DMS 273 (cell line): ENCODE results near the gene PPM1D.
"Not testable (repeated sequence)": the region's sequence is repeated elsewhere in the genome, so short reads cannot be mapped to it uniquely, and the experiment has no call there.

Source experiments
- DNase-seq: peaks from one replicate; lab custom pipeline; 2025; ENCODE audit not compliant: unreplicated experiment; lab: John Stamatoyannopoulos, UW

Gene PPM1D

GRCh38 chr17:60593441-60594036 is 6.5 kb upstream of the PPM1D start:
- not testable (repeated sequence) for DNase-seq

- not testable (repeated sequence) for DNase-seq
Measured at GRCh38 chr17:60594170-60594569, 5.8 kb upstream of the PPM1D start.

GRCh38 chr17:60594734-60595133 is 5.3 kb upstream of the PPM1D start:
- peak; percentile 30 for DNase-seq

DNA sequence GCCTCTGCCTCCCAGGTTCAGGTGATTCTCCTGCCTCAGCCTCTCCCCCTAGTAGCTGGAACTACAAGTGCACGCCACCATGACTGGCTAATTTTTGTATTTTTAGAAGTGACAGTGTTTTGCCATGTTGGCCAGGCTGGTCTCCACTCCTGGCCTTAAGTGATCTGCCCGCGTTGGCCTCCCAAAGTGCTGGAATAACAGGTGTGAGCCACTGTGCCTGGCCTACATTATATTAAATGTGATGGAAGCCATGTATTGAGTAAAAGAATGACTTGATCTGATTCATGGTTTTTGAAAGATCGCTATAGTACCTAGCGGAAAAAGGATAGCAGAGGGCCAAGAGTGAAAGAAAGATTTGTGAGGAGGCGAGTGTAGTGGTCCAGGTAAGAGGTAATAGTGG is 2.7 kb upstream of the PPM1D start:
- no peak for DNase-seq

DNA sequence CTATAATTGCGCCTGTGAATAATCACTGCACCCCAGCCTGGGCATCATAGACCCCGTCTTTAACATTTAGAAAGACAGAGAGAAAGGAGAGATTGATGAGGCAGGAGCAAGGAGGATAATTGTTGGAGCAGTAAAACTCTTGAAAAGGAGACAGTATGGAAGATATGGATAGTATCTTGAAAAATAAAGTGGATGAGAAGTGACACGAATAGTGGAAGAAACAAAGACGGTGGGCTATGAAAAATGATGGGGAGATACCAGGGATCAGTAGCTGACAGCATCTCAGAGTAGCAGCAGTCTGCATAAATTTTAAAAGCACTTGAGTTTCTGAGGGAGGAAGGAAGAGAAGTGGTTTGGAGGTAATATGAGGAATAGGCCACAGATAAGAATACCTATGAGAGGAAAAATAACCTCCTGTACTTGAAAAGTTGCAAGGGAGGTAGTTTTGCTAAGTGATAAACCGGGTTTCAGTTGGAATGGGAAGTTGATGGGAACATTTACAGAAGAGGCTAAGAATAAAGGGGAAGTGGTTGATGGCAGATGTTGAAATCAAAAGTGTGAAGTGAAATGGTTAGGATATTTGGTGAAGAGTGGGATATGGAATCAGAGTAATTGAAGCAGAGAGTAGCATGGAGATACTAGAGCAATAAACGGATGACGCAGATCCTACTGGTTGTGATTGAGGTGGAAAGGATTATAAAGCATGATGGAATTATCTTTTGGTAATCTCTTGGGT is 1.8 kb upstream of the PPM1D start:
- DNase-seq = no peak

DNA sequence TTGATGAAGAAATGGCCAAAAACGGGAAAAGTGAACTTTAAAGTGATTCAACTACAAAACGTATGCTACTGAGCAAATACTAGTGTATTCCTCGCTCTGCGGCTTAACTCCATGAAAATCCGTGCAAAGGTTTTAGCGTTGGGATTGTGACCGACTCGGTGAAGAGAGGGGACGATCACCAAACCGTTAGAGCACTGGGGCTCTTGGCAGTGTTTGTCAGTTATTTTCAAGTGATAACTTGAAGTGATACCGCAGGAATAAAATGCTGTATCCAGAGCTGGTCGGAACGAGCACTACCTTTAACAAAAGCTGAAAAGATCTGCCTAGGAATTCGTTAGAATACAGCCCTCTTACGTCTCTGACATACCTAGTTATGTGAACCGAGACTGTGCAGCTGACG is 773 bp upstream of the PPM1D start:
- DNase-seq = peak; percentile 78

- DNase-seq = peak; percentile 95
Measured at GRCh38 chr17:60600490-60601446, 775 bp downstream of the PPM1D start.

- DNase-seq = peak; percentile 92
Measured at GRCh38 chr17:60601447-60602384, 1.7 kb downstream of the PPM1D start.

DNA sequence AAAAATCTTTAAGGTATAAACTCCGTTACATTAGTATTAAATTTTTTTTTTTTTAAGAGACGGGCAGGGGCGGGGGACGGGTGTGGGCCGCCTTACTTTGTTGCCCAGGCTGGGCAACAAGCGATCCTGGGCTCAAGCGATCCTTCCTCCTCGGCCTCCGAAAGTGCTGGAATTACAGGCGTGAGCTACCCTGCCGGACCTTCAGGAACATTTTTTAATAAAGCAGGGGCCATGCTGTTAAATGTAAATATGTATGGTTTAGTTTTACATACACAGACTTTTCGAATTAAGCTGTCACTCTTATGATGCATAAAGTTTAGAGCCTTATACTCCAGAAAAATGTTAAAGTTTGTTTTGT is 2.4 kb downstream of the PPM1D start:
- DNase-seq = peak; percentile 46

- no peak for DNase-seq
Measured at GRCh38 chr17:60602871-60603270, 2.9 kb downstream of the PPM1D start.

DNA sequence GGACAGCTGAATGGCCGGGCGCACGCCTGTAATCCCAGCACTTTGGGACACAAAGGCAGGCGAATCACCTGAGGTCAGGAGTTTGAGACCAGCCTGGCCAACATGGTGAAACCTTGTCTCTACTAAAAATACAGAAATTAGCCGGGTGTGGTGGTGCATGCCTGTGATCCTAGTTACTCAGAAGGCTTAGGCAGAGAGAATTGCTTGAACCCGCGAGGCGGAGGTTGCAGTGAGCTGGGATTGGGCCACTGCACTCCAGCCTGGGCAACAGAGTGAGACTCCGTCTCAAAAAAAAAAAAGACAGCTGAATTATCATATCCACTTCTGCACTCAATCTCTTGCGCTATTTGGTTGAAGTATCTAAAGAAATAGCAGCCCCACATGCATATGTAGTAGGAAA is 3.5 kb downstream of the PPM1D start:
- DNase-seq = not testable (repeated sequence)

- DNase-seq = peak; percentile 80
Measured at GRCh38 chr17:60604686-60605334, 4.8 kb downstream of the PPM1D start.

GRCh38 chr17:60606036-60606435 is 6.0 kb downstream of the PPM1D start:
- no peak for DNase-seq

DNA sequence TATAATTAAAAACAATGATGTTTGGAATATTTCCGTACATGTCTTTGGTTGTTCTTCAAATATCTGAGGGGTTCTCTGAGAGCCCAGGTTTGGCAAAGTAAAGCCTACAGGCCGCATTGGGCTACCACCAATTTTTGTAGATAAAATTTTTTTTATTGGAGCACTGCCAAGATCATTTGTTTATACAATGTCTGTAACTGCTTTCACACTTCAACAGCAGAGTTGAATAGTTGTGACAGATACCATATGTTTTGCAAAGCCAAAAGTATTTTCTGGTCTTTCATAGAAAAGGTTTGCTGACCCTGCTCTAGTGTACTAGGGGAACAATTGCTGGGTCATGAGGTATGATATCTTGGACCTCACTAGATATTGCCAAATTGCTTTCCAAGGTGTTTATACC is 10.5 kb downstream of the PPM1D start:
- DNase-seq = peak; percentile 62

DNA sequence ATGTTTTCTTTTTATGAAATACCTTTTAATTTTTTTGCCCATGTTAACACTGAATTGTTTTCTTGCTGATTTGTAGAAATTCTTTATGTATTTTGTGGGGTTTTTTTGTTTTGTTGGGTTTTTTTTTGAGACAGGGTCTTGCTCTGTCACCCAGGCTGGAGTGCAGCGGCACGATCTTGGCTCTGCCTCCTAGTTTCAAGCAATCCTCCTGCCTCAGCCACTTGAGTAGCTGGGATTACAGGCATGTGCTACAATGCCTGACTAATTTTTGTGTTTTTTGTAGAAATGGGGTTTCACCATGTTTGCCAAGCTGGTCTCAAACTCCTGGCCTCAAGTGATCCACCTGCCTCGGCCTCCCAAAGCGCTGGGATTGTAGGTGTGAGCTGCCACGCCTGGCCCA is 11.3 kb downstream of the PPM1D start:
- not testable (repeated sequence) for DNase-seq

GRCh38 chr17:60613325-60613724 is 13.3 kb downstream of the PPM1D start:
- no peak for DNase-seq

DNA sequence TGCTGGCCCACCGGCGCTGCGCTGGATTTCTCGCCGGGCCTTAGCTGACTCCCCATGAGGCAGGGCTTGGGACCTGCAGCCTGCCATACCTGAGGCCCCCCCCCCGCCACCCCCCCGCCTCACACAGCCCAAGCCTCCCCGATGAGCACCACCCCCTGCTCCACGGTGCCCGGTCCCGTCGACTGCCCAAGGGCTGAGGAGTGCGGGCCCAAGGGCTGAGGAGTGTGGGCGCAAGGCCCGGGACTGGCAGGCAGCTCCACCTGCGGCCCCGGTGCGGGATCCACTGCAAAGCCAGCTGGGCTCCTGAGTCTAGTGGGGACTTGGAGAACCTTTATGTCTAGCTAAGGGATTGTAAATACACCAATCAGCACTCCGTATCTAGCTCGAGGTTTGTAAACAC is 13.8 kb downstream of the PPM1D start:
- DNase-seq = not testable (repeated sequence)

- not testable (repeated sequence) for DNase-seq
Measured at GRCh38 chr17:60614247-60614646, 14.3 kb downstream of the PPM1D start.

DNA sequence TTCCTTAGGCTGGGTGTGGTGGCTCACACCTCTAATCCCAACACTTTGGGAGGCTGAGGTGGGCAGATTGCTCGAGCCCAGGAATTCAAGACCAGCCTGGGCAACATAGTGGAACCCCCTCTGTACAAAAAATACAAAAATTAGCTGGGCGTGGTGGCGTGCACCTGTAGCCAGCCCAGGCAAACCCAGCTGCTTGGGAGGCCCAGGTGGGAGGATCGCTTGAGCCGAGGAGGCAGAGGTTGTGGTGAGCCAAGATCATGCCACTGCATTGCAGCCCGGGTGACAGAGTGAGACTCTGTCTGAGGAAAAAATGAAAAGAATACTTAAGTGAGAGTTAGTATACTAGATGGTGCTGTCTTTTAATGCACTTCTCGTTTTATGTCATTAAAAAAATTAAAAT is 15.1 kb downstream of the PPM1D start:
- no peak for DNase-seq

DNA sequence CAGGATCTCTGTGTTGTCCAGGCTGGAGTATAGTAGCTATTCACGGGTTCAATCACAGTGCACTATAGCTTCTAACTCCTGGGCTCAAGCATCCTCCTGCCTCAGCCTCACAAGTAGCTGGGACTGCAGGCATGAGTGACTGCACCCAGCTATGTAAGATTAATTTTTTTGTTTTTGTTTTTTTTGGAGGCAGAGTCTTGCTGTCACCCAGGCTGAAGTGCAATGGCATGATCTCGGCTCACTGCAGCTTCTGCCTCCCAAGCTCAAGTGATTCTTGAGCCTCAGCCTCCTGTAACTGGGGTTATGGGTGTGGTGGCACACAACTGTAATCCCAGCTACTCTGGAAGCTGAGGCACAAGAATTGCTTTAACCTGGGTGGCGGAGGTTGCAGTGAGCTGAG is 15.8 kb downstream of the PPM1D start:
- no peak for DNase-seq
